Neuron (in vitro differentiated cells): ENCODE data around the gene PREX1.
"Not testable (repeated sequence)": the region's sequence is repeated elsewhere in the genome, so short reads cannot be mapped to it uniquely, and the experiment has no call there.

Experiments used
- H2AFZ ChIP-seq: one replicate; pipeline ENCODE4 v1.6.1; 2013; ENCODE audit warnings: low read depth, mild to moderate bottlenecking, inconsistent platforms, low read length, moderate library complexity
- H3K27me3 ChIP-seq: one replicate; pipeline ENCODE4 v1.6.1; 2013; ENCODE audit warnings: low read length; ENCODE audit not compliant: insufficient read depth
- H3K36me3 ChIP-seq: one replicate; pipeline ENCODE4 v1.6.1; 2013; ENCODE audit warnings: low read length; ENCODE audit not compliant: insufficient read depth
- H3K4me1 ChIP-seq: one replicate; pipeline ENCODE4 v1.6.1; 2013; ENCODE audit warnings: low read length; ENCODE audit not compliant: insufficient read depth
- H3K4me3 ChIP-seq: 2 replicates; pipeline ENCODE4 v1.5.1; 2013; ENCODE audit warnings: mild to moderate bottlenecking, low read length, moderate library complexity
- H3K9me3 ChIP-seq: one replicate; pipeline ENCODE4 v1.6.1; 2013; ENCODE audit warnings: low read length

PREX1 gene

DNA sequence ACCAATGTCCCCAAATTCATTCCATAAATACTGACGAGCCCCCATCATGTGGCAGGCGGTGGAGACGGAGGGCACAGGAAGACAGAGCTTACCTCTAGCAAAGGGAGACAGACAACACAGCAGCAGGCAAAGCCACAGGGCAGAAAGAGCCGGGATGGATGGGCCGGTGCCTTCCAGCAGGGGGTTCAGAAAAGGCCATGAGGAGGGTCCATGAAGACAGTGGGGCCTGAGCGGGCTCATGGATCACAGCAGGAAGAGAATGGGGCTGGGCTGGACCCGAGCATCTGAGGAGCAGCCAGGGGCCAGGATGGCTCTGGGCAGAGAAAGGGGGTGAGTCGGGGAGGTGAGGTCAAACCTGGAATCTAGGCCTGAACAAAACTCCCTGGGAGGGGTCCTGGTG is 42.0 kb downstream of the PREX1 start:
- Histone ChIP-seq H3K9me3 (no peaks in the 10 kb centered on the region), H3K4me3 (no peak overlapping the region), H2AFZ (no peak overlapping the region), H3K4me1 (peaks cover 68% of the 10 kb centered on the region), H3K27me3 (no peaks in the 10 kb centered on the region), H3K36me3 (peaks cover 3% of the 10 kb centered on the region)

- peaks cover 62% of the 10 kb centered on the region for H3K4me1 ChIP-seq
- H3K36me3 ChIP-seq: peaks cover 3% of the 10 kb centered on the region
- H3K4me3 ChIP-seq: no peak overlapping the region
These were observed 42.5 kb downstream of the PREX1 start for GRCh38 chr20:48785256-48785655.

DNA sequence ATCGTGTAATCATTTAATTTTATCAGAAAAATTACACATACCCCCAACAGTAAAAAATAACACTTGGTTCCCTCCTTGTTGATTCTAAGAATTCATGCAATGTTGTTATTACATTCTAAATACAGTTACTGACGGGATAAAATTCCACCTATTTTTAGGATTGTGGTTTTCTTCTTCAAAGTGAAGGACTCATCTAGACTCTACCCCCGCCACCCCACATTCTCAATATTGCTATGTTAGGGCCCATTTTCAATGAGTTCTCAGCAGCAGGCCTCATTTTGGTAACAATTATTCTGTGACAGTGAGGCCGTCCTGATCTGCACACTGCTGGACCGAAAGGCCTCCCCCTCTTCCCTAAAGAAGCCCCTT is 43.5 kb downstream of the PREX1 start:
- Histone ChIP-seq H2AFZ (no peak overlapping the region), H3K36me3 (peaks cover 3% of the 10 kb centered on the region), H3K4me1 (peaks cover 58% of the 10 kb centered on the region)

More at GRCh38 chr20:48785256-48785655, 42.5 kb downstream of the PREX1 start:
- Histone ChIP-seq H3K9me3 (no peaks in the 10 kb centered on the region), H3K27me3 (no peaks in the 10 kb centered on the region), H2AFZ (no peak overlapping the region)

GRCh38 chr20:48783533-48784272 is 44.1 kb downstream of the PREX1 start:
- Histone ChIP-seq H2AFZ (no peak overlapping the region), H3K4me3 (no peak overlapping the region), H3K4me1 (peaks cover 58% of the 10 kb centered on the region), H3K9me3 (peaks cover 3% of the 10 kb centered on the region), H3K36me3 (peaks cover 3% of the 10 kb centered on the region), H3K27me3 (no peaks in the 10 kb centered on the region)

More for the DNA sequence above, 43.5 kb downstream of the PREX1 start:
- peaks cover 3% of the 10 kb centered on the region for H3K9me3 ChIP-seq
- no peak overlapping the region for H3K4me3 ChIP-seq
- H3K27me3 ChIP-seq: no peaks in the 10 kb centered on the region

- peaks cover 52% of the 10 kb centered on the region for H3K4me1 ChIP-seq
- peaks cover 3% of the 10 kb centered on the region for H3K36me3 ChIP-seq
- peaks cover 3% of the 10 kb centered on the region for H3K9me3 ChIP-seq
- H3K27me3 ChIP-seq: no peaks in the 10 kb centered on the region
- no peak overlapping the region for H2AFZ ChIP-seq
- no peak overlapping the region for H3K4me3 ChIP-seq
These were observed 44.9 kb downstream of the PREX1 start for GRCh38 chr20:48782901-48783308.

DNA sequence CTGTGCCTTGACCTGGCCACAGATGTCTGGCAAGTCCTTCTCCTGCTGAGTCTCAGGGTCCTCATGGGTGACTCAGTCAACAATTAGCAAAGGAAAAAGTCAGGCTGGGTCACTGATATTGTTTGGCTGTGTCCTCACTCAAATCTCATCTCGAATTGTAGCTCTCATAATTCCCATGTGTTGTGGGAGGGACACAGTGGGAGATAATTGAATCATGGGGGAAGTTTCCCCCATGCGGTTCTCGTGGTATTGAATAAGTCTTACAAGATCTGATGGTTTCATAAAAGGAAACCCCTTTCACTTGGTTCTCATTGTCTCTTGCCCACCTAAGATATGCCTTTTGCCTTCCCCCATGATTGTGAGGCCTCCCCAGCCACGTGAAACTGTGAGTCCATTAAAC is 45.7 kb downstream of the PREX1 start:
- Histone ChIP-seq H3K9me3 (peaks cover 3% of the 10 kb centered on the region), H3K36me3 (peaks cover 3% of the 10 kb centered on the region), H2AFZ (no peak overlapping the region), H3K27me3 (no peaks in the 10 kb centered on the region), H3K4me3 (no peak overlapping the region), H3K4me1 (peaks cover 44% of the 10 kb centered on the region)

DNA sequence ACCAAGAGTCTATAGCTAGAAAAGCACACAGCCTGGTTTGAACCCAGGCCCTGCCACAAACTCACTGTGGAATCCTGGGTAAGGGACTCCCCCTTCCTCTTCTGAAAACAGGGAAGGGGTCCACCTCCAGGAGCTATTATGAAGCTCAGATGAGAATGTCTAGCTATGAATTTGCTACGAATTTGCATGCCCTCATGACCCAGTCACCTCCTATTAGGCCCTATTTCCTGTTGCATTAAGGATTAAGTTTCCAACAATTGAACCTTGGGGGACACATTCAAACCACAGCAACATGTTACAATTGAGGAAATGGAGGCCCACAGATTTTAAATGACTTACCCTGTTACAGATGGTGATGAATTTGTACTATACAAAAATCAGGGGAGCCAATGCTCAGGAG is 46.2 kb downstream of the PREX1 start:
- Histone ChIP-seq H3K4me1 (peaks cover 43% of the 10 kb centered on the region), H3K27me3 (no peaks in the 10 kb centered on the region), H3K4me3 (no peak overlapping the region), H3K36me3 (peaks cover 3% of the 10 kb centered on the region), H3K9me3 (peaks cover 3% of the 10 kb centered on the region), H2AFZ (no peak overlapping the region)

GRCh38 chr20:48779435-48779834 is 48.4 kb downstream of the PREX1 start:
- Histone ChIP-seq H3K4me1 (peaks cover 29% of the 10 kb centered on the region), H3K4me3 (no peak overlapping the region), H3K9me3 (peaks cover 10% of the 10 kb centered on the region), H3K27me3 (no peaks in the 10 kb centered on the region), H2AFZ (no peak overlapping the region), H3K36me3 (peaks cover 3% of the 10 kb centered on the region)

DNA sequence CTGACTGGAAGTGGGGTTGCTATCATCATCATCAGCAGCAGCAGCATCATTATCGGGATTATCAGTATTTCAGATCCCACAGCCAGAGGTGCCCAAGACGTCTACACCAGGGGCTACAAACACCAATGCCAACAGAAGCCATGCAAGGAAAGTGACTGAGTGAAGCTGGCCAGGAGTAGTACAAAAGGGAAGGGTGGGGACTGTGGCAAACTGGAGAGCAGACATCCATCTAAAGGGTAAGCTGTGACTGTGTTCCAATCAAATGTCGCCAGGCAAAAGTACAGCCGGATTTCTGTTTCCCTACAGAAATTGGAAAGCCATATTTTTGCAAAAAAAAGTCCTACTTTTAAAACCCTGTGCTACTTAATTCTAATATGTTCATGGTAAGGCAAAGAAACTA is 50.0 kb downstream of the PREX1 start:
- peaks cover 3% of the 10 kb centered on the region for H3K36me3 ChIP-seq
- peaks cover 10% of the 10 kb centered on the region for H3K9me3 ChIP-seq
- H2AFZ ChIP-seq: no peak overlapping the region
- H3K4me1 ChIP-seq: peaks cover 18% of the 10 kb centered on the region
- H3K4me3 ChIP-seq: no peak overlapping the region
- H3K27me3 ChIP-seq: no peaks in the 10 kb centered on the region

DNA sequence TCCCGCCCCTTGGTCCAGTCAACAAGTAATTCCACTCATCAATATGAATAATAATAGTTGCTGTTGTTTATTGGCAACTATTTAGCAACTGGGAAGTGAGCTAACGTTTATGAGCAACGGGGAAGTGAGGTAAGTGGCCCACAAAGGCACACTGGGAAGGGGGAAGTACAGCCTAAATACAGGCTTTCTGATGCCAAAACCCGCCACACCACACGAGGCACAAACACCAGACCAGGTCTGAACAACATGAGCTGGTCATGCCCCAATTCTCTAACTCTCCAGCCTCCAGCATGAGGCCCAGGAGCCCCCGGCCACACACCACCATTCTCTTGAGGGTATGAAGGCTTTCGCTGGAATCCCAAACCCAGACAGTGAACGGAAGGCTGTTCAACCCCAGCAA is 50.8 kb downstream of the PREX1 start:
- H3K4me3 ChIP-seq: no peak overlapping the region
- H2AFZ ChIP-seq: no peak overlapping the region
- peaks cover 10% of the 10 kb centered on the region for H3K4me1 ChIP-seq
- H3K9me3 ChIP-seq: peaks cover 10% of the 10 kb centered on the region
- no peaks in the 10 kb centered on the region for H3K36me3 ChIP-seq
- no peaks in the 10 kb centered on the region for H3K27me3 ChIP-seq

- H3K27me3 ChIP-seq: no peaks in the 10 kb centered on the region
- no peak overlapping the region for H2AFZ ChIP-seq
- no peaks in the 10 kb centered on the region for H3K36me3 ChIP-seq
- H3K4me1 ChIP-seq: peaks cover 4% of the 10 kb centered on the region
- H3K4me3 ChIP-seq: no peak overlapping the region
- peaks cover 10% of the 10 kb centered on the region for H3K9me3 ChIP-seq
These were observed 51.5 kb downstream of the PREX1 start for GRCh38 chr20:48776306-48776705.

- not testable (repeated sequence) for H3K36me3 ChIP-seq, H3K27me3 ChIP-seq, H3K4me1 ChIP-seq, H2AFZ ChIP-seq, H3K4me3 ChIP-seq, H3K9me3 ChIP-seq
These were observed 52.3 kb downstream of the PREX1 start for GRCh38 chr20:48775545-48775944.

GRCh38 chr20:48774696-48775095 is 53.1 kb downstream of the PREX1 start:
- no peak overlapping the region for H2AFZ ChIP-seq
- H3K4me3 ChIP-seq: no peak overlapping the region
- peaks cover 4% of the 10 kb centered on the region for H3K4me1 ChIP-seq
- H3K27me3 ChIP-seq: no peaks in the 10 kb centered on the region
- no peaks in the 10 kb centered on the region for H3K36me3 ChIP-seq
- H3K9me3 ChIP-seq: peaks cover 10% of the 10 kb centered on the region

DNA sequence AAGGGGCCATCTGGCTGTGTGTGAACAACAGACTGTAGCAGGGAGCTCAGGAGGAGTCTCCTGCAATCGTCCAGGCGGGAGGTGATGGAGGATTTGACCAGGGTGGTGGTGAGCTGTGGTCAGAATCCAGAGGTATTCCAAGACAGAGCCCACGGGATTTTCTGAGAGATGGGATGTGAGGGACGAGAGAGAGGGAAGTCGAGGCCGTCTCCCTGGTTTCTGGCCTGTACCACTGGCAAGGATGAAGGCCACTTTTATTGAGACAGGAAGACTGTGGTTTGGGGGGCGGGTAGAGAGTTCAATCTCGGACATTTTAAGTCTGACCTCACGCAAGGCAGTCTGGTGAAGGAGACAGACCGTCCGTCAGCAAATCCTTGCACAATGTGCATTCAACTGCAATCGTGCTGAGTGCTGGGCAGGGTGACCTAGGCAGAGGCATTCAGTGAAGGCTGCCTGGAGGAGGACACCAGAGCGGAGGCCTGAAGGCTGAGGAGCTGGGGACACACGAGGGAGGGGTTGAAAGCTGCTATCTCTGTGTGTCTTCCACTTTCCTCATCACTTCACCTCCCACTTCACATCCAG is 53.9 kb downstream of the PREX1 start:
- Histone ChIP-seq H2AFZ (no peak overlapping the region), H3K4me1 (peaks cover 6% of the 10 kb centered on the region), H3K4me3 (no peak overlapping the region), H3K27me3 (no peaks in the 10 kb centered on the region), H3K9me3 (peaks cover 7% of the 10 kb centered on the region), H3K36me3 (no peaks in the 10 kb centered on the region)
